Breast epithelium (tissue), 4 donors: ENCODE results near the gene ART4. TPM values are rescaled to one million over a fixed set of nuclear protein-coding genes. Genes with fewer than 3 reads are reported as not detected.

Experiments used
- DNase-seq, 2 donors: peaks; one replicate each; pipeline ENCODE4 v3.0.0-alpha.2; 2019; ENCODE audit warnings: low spot score in 2 of 2
- H3K27ac ChIP-seq, 2 donors: fragments of 200-600 bp; sonication (generic) in 1 of 2; one replicate each; pipeline ENCODE4 v1.5.1; 2016 to 2019; ENCODE audit warnings: mild to moderate bottlenecking in 1 of 2
- H3K27me3 ChIP-seq, 2 donors: fragments of 200-600 bp; sonication (generic) in 1 of 2; one replicate each; pipeline versions ENCODE4 v1.5.1 to v1.6.0; 2017 to 2019; ENCODE audit warnings: control low read depth in 1 of 2, mild to moderate bottlenecking in 1 of 2
- H3K36me3 ChIP-seq: fragments of 200-600 bp; one replicate; pipeline ENCODE4 v1.5.1; 2019
- H3K4me1 ChIP-seq, 2 donors: fragments of 200-600 bp; sonication (generic); one replicate each; pipeline ENCODE4 v1.5.1; 2016 to 2019; ENCODE audit warnings: control low read depth in 1 of 2
- H3K4me3 ChIP-seq, 3 donors: fragments of 200-600 bp; sonication (generic); 1 replicate in 2 of 3; 2 replicates in 1 of 3; pipeline ENCODE4 v1.5.1; 2016 to 2019; ENCODE audit warnings: mild to moderate bottlenecking in 3 of 3, moderate library complexity in 2 of 3
- H3K9me3 ChIP-seq, 2 donors: fragments of 200-600 bp; sonication (generic) in 1 of 2; one replicate each; pipeline ENCODE4 v1.5.1; 2016 to 2019; ENCODE audit warnings: control low read depth in 1 of 2
- CTCF ChIP-seq, 3 donors: fragments of 450-650 bp; IDR thresholded peaks; one replicate each; pipeline ENCODE4 v1.5.1; 2016 to 2017; ENCODE audit warnings: antibody characterized with exemption in 3 of 3, mild to moderate bottlenecking in 3 of 3, moderate library complexity in 3 of 3
- POLR2A ChIP-seq: fragments of 450-650 bp; IDR thresholded peaks from one replicate; pipeline ENCODE4 v1.6.1; 2016; ENCODE audit warnings: antibody characterized with exemption, mild to moderate bottlenecking, moderate library complexity
- POLR2AphosphoS5 ChIP-seq, 3 donors: sonication (generic); formaldehyde crosslinking; IDR thresholded peaks; one replicate each; pipeline ENCODE4 v1.6.1; 2017; ENCODE audit warnings: antibody characterized with exemption in 3 of 3
- intact Hi-C: fragments of 100-400 bp; cut with DNase I; formaldehyde crosslinking; loops from one replicate; pipeline ENCODE4 v1.15.1; 2023; ENCODE audit warnings: low total_unique reads
- total RNA-seq, 3 donors: library from RNA; depleted of rRNA; stranded (reverse); fragments of >200 nt; gene quantifications; one replicate each; pipeline ENCODE4 v1.1.0, GENCODE V29; 2016

The ART4 gene
- total RNA-seq, 3 donors from 2014 or later = 0.48 to 1.6 (median 1.0) TPM

GRCh38 chr12:14878488-14878887, 35.2 kb upstream of the ART4 start:
- H3K4me1 ChIP-seq = no peaks in the 10 kb centered on the region
- no peak overlapping the region for H3K4me3 ChIP-seq
- H3K9me3 ChIP-seq = no peaks in the 10 kb centered on the region
- H3K27ac ChIP-seq = no peak overlapping the region
- DNase-seq = no peak
- intact Hi-C loops = no loop called here
- no peaks in the 10 kb centered on the region for H3K36me3 ChIP-seq
- no peaks in the 10 kb centered on the region for H3K27me3 ChIP-seq
- no peak for TF ChIP-seq POLR2A
- TF ChIP-seq POLR2AphosphoS5 (IDR thresholded peaks at IDR 0.05) = no peak
- no peak for TF ChIP-seq CTCF (IDR thresholded peaks at IDR 0.05)

- H3K9me3 ChIP-seq = no peaks in the 10 kb centered on the region
- DNase-seq = no peak
- H3K4me1 ChIP-seq = no peaks in the 10 kb centered on the region
- intact Hi-C loops = no loop called here
- no peak overlapping the region for H3K4me3 ChIP-seq
- TF ChIP-seq POLR2A (no peak), POLR2AphosphoS5 (IDR thresholded peaks at IDR 0.05) (no peak), CTCF (IDR thresholded peaks at IDR 0.05) (no peak)
- H3K27me3 ChIP-seq = no peaks in the 10 kb centered on the region
- H3K36me3 ChIP-seq = no peaks in the 10 kb centered on the region
- no peak overlapping the region for H3K27ac ChIP-seq
Measured at GRCh38 chr12:14876833-14877232, 33.5 kb upstream of the ART4 start.

- Histone ChIP-seq H3K9me3 (no peaks in the 10 kb centered on the region), H3K36me3 (no peaks in the 10 kb centered on the region), H3K4me1 (no peaks in the 10 kb centered on the region), H3K4me3 (no peak overlapping the region), H3K27ac (no peak overlapping the region), H3K27me3 (no peaks in the 10 kb centered on the region)
- intact Hi-C loops = no loop called here
- no peak for TF ChIP-seq CTCF (IDR thresholded peaks at IDR 0.05)
- TF ChIP-seq POLR2AphosphoS5 (IDR thresholded peaks at IDR 0.05) = no peak
- no peak for TF ChIP-seq POLR2A
- no peak for DNase-seq
Measured at GRCh38 chr12:14874882-14875281, 31.6 kb upstream of the ART4 start.

- DNase-seq = no peak
- intact Hi-C loops = no loop called here
- H3K9me3 ChIP-seq = no peaks in the 10 kb centered on the region
Measured at GRCh38 chr12:14873440-14874185, 30.3 kb upstream of the ART4 start.

More at GRCh38 chr12:14873440-14874185, 30.3 kb upstream of the ART4 start:
- Histone ChIP-seq H3K4me3 (no peak overlapping the region), H3K27me3 (no peaks in the 10 kb centered on the region), H3K4me1 (no peaks in the 10 kb centered on the region), H3K27ac (no peak overlapping the region), H3K36me3 (no peaks in the 10 kb centered on the region)
- TF ChIP-seq POLR2AphosphoS5 (IDR thresholded peaks at IDR 0.05) (no peak), POLR2A (no peak), CTCF (IDR thresholded peaks at IDR 0.05) (no peak)
